ENCODE results near the gene REC114. TPM values are rescaled to one million over a fixed set of nuclear protein-coding genes. Genes with fewer than 3 reads are reported as not detected.

Gene REC114
- total RNA-seq (2022) (not detected in 2 replicates), Bru-seq, nascent RNA (percentile 2 among the genes with signal in this experiment), BruChase-seq, experiment 1, labeled RNA remaining after a 6-hour chase (percentile 3 among the genes with signal in this experiment), BruChase-seq, experiment 2, labeled RNA remaining after a 2-hour chase (percentile 3 among the genes with signal in this experiment)
- long read RNA-seq, result 0 reads

DNA sequence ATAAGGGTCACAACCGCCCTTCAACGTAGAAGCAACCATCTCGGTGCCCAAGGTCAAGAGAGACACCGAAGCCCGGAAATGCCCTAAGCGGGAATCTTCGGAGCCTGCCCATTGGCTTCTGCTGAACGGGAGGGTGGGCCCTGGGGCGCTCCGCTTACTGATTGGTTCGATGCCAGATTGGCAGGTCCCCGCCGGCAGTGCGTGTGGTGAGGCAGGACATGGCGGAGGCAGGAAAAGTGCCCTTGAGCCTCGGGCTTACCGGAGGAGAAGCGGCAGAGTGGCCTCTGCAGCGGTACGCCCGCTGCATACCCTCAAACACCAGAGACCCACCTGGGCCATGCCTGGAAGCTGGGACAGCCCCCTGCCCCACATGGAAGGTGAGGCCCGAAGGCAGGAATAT, at the start of gene REC114:
Gene REC114 (plus strand): TSS at position 197 of the 400 bp plus-strand sequence. CDS start 22 bp downstream, at position 219.
- TF ChIP-seq, protein P1, sequence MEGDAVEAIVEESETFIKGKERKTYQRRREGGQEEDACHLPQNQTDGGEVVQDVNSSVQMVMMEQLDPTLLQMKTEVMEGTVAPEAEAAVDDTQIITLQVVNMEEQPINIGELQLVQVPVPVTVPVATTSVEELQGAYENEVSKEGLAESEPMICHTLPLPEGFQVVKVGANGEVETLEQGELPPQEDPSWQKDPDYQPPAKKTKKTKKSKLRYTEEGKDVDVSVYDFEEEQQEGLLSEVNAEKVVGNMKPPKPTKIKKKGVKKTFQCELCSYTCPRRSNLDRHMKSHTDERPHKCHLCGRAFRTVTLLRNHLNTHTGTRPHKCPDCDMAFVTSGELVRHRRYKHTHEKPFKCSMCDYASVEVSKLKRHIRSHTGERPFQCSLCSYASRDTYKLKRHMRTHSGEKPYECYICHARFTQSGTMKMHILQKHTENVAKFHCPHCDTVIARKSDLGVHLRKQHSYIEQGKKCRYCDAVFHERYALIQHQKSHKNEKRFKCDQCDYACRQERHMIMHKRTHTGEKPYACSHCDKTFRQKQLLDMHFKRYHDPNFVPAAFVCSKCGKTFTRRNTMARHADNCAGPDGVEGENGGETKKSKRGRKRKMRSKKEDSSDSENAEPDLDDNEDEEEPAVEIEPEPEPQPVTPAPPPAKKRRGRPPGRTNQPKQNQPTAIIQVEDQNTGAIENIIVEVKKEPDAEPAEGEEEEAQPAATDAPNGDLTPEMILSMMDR (IDR thresholded peaks at IDR 0.05; ENCODE audit: unreplicated experiment), result no peak
- CTCF ChIA-PET, result no interaction called here
- DNase-seq, result no peak
- Mint-ChIP-seq H3K36me3 (ENCODE audit: insufficient read depth, unreplicated experiment) (no peaks in the 10 kb centered on the region), H3K4me3 (ENCODE audit: low read depth, unreplicated experiment) (no peak within 1 kb of the TSS), H3K4me1 (ENCODE audit: low read depth, unreplicated experiment) (peaks cover 7% of the 10 kb centered on the region), H3K27ac (ENCODE audit: unreplicated experiment) (no peak within 1 kb of the TSS), H3K27me3 (ENCODE audit: unreplicated experiment) (peaks cover 71% of the 10 kb centered on the region), H3K9me3 (ENCODE audit: low read depth, unreplicated experiment) (peaks cover 4% of the 10 kb centered on the region)
- intact Hi-C loops (cut with micrococcal nuclease; ENCODE audit: unreplicated experiment), result no loop called here
- no TSS peak for BruUV-seq (replicated peaks)

DNA sequence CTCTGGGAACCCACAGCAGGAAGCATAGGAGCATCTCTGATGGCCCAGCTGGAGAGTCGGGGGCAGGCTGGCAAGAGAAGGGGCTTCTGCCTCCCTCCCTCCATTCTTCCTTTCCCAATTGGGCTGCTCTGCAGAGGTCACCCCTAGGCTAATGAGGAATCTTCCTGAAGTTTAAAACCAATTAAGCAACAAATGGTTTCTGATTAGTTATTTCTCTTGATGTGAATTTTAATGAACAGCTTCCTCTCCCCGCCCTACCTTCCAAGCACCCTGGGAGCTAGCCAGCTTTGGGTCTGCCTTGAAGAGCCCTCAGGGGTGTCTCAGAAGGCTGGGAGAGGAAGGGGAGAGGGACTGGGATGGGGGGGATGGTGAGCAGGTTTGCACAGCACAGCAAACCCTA, 49.6 kb upstream of the REC114 start:
- DNase-seq, result no peak
- BruUV-seq (replicated peaks), result no TSS peak
- TF ChIP-seq, protein P1 (IDR thresholded peaks at IDR 0.05; ENCODE audit: unreplicated experiment), result no peak
- no peak overlapping the region for H3K4me3 Mint-ChIP-seq (ENCODE audit: low read depth, unreplicated experiment)
- H3K9me3 Mint-ChIP-seq (ENCODE audit: low read depth, unreplicated experiment), result no peaks in the 10 kb centered on the region
- intact Hi-C loops (cut with micrococcal nuclease; ENCODE audit: unreplicated experiment), result no loop called here
- peaks cover 4% of the 10 kb centered on the region for H3K36me3 Mint-ChIP-seq (ENCODE audit: insufficient read depth, unreplicated experiment)
- CTCF ChIA-PET, result no interaction called here
- H3K27me3 Mint-ChIP-seq (ENCODE audit: unreplicated experiment), result peaks cover 56% of the 10 kb centered on the region
- no peak overlapping the region for H3K27ac Mint-ChIP-seq (ENCODE audit: unreplicated experiment)
- no peaks in the 10 kb centered on the region for H3K4me1 Mint-ChIP-seq (ENCODE audit: low read depth, unreplicated experiment)

DNA sequence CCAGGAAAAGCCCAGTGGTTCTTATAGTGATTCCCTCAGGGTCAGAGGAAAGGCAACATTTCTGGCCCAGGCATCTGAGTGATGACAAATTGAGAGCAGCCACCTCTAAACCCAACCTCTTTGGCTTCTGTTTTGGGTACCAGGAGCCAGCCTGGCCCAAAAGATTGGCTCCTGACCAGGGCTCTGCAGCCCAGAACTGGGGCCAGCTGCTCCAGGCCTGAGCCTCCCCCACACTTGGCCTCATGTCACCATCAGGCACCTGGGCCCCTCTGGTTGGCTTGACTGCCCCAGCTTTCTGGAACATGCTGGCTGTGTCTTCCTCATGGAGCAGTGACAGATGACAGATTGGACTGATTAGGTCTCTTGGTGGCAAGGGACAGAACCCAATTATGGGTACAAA, 48.2 kb upstream of the REC114 start:
- Mint-ChIP-seq H3K4me3 (ENCODE audit: low read depth, unreplicated experiment) (no peak overlapping the region), H3K4me1 (ENCODE audit: low read depth, unreplicated experiment) (no peaks in the 10 kb centered on the region), H3K27me3 (ENCODE audit: unreplicated experiment) (peaks cover 69% of the 10 kb centered on the region), H3K9me3 (ENCODE audit: low read depth, unreplicated experiment) (no peaks in the 10 kb centered on the region), H3K27ac (ENCODE audit: unreplicated experiment) (no peak overlapping the region), H3K36me3 (ENCODE audit: insufficient read depth, unreplicated experiment) (no peaks in the 10 kb centered on the region)
- DNase-seq, result no peak
- CTCF ChIA-PET, result no interaction called here
- TF ChIP-seq, protein P1 (IDR thresholded peaks at IDR 0.05; ENCODE audit: unreplicated experiment), result no peak
- no TSS peak for BruUV-seq (replicated peaks)
- intact Hi-C loops (cut with micrococcal nuclease; ENCODE audit: unreplicated experiment), result no loop called here

GRCh38 chr15:73395671-73396070, 47.3 kb upstream of the REC114 start:
- DNase-seq, result no peak
- no peaks in the 10 kb centered on the region for H3K36me3 Mint-ChIP-seq (ENCODE audit: insufficient read depth, unreplicated experiment)
- intact Hi-C loops (cut with micrococcal nuclease; ENCODE audit: unreplicated experiment), result no loop called here
- no TSS peak for BruUV-seq (replicated peaks)
- TF ChIP-seq, protein P1 (IDR thresholded peaks at IDR 0.05; ENCODE audit: unreplicated experiment), result no peak
- no peak overlapping the region for H3K4me3 Mint-ChIP-seq (ENCODE audit: low read depth, unreplicated experiment)
- no peak overlapping the region for H3K27ac Mint-ChIP-seq (ENCODE audit: unreplicated experiment)
- no peaks in the 10 kb centered on the region for H3K9me3 Mint-ChIP-seq (ENCODE audit: low read depth, unreplicated experiment)
- H3K27me3 Mint-ChIP-seq (ENCODE audit: unreplicated experiment), result peaks cover 76% of the 10 kb centered on the region
- CTCF ChIA-PET, result no interaction called here
- H3K4me1 Mint-ChIP-seq (ENCODE audit: low read depth, unreplicated experiment), result no peaks in the 10 kb centered on the region

All from Calu3 (cell line).